LHCN-M2 (cell line): ENCODE data around the gene WDR93. TPM values are rescaled to one million over a fixed set of nuclear protein-coding genes. Genes with fewer than 3 reads are reported as not detected.
"Not testable (repeated sequence)": the region's sequence is repeated elsewhere in the genome, so short reads cannot be mapped to it uniquely, and the experiment has no call there.

Experiments used
- DNase-seq: peaks from one replicate; pipeline ENCODE4 v3.0.0-alpha.2; 2012; ENCODE audit warnings: low read depth
- total RNA-seq: library from RNA; depleted of rRNA; stranded (reverse); fragments of >200 nt; gene quantifications from 2 replicates; pipeline ENCODE4 v1.2.3, GENCODE V29; 2014

The WDR93 gene
- total RNA-seq, 1 experiment from 2014 or later, result not detected

DNA sequence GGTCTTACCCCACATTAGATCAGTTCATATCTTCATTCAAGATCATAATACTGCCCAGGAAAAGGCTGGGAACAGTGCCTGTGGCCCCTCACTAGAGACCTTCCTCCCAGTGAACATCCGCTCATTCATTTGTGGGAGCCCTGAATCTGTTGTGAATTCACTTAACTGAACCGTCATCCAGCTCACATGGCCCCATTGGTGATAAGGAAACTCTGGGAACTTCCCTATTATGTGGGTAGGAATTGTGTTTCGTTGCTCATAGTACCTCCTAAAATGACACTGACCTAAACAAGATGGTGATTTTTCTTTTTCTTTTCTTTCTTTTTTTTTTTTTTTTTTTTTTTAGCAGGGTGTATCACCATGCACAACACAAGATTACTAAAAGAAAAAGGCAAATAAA, 78.8 kb downstream of the WDR93 start:
- no peak for DNase-seq

DNA sequence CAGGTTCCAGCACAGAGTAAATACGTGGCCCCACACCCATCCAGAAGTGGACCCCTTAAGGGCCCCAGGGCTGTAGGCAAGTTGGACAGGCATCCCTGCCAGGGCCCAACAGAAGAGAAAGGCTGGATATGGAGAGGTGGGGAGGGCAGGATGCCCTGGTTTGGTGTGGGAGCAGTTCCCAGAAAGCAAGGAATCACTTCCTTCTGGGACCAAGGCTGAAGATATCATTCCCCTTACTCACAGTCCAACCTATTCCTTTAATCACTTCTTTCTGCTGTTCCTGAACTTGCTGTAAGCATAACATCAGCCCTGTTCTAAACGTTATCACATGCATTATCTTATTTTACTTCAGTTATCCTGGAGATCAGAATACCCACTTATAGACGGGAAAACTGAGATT, 79.4 kb downstream of the WDR93 start:
- DNase-seq, result no peak

DNA sequence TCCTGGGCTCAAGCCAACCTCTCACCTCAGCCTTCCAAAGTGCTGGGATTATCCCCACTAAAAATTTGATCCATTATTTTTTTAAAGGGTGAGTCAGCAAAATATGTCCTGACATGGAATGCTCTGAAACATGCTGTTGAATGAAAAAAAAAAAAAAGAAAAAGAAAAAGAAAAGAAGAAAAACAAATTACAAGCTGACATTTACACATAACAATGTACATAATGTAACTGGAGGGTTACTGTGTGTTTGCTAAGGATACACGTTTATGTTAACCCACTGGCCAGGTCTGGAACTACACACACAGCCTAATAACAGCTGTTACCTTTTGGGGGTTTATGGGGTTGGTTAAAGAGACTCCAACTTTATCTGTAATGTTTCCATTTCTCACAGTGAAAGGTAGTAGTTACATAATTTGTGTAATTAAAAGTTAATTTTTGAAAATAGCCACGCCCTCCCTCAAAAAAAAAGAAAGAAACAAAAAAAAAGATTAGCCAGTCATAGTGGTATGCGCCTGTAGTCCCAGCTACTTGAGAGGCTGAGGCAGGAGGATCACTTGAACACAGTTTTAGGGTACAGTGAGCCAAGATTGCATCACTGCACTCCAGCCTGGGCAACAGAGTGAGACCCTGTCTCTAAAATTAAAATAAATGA, 82.4 kb downstream of the WDR93 start:
- peak; percentile 43 for DNase-seq

DNA sequence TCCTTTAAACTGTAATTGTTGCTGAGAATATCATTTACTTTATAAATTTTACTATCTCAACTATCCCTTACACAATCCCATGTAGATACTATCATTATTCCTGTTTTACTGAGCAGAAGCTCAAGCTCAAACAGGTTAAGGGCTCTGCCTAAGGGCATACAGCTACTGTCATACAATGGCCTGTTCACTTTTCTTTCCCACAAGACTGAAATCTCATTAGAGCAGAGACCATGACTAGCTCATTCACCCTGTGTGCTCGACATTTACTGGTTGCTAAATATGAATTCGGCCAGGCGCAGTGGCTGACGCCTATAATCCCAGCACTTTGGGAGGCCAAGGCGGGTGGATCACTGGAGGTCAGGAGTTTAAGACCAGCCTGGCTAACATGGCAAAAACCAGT, 83.9 kb downstream of the WDR93 start:
- DNase-seq, result no peak

DNA sequence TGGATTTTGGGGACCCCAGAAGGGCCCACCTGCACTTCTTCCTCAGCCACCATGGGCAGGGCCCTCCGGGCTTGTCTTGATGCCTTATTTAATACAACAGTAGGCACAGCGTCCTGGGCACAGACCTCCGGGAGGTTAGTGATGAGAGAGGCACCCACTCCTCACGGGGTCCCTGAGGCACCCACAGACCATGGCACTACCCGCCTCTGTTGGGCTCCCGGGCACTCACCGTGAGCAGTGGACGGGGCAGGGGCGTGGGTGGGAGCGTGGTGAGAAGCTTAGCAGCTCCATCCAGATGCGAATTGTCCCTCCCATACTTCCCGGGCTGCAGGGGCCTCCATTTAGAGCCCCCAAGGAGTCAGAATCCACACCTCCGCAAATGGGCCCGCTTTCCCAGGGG, 85.2 kb downstream of the WDR93 start:
- no peak for DNase-seq

DNA sequence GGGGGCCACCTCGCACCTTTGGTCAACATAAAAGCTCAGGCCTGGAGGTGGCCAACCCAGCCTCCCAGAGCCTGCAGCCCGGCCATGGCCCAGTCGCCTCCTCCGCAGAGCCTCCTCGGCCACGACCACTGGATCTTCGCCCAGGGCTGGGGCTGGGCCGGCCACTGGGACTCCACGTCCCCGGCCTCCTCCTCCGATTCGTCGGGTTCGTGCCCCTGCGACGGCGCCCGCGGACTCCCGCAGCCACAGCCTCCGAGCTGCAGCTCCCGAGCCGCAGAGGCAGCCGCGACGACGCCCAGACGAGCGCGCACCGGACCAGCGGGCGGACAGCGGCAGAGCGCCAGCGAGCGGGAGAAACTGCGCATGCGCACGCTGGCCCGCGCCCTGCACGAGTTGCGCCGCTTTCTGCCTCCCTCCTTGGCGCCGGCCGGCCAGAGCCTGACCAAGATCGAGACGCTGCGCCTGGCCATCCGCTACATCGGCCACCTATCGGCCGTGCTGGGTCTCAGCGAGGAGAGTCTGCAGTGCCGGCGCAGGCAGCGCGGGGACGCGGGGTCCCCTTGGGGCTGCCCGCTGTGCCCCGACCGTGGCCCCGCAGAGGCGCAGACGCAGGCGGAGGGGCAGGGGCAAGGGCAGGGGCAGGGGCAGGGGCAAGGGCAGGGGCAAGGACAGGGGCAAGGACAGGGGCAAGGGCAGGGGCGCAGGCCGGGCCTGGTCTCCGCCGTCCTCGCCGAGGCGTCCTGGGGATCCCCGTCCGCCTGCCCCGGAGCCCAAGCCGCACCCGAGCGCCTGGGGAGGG, 85.9 kb downstream of the WDR93 start, which contains the start of gene MESP2:
MESP2 (plus strand) TSS at position 59 of the 799 bp plus-strand sequence; CDS start at position 85, 26 bp downstream.
- DNase-seq, result peak; percentile 63

DNA sequence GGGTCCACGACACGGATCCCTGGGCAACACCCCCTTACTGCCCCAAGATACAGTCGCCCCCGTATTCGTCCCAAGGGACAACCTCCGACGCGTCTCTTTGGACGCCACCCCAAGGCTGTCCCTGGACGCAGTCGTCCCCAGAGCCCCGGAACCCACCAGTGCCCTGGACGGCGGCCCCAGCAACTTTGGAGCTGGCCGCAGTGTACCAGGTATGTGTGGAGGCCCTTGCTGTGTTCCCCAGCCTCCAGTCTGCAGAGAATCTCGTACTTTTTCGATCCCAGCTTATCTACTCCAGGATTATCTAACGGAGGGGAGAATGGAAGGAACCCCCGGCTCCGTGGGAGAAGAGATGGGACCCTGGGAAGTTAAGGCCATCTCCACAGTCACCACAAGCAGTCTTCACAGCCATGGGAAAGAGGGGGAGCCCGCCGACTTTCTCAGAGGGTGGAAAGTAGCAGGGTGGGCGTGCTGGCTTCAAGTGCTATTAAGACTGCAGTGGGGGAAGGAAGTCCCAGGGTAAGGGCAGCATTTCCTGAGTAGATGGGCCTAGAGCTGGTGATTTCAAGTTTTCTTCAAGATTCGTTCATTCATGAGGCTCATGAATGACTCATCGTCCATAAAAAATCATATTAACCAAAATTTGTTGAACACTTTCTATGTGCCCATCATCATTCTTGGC, 86.6 kb downstream of the WDR93 start:
- no peak for DNase-seq

DNA sequence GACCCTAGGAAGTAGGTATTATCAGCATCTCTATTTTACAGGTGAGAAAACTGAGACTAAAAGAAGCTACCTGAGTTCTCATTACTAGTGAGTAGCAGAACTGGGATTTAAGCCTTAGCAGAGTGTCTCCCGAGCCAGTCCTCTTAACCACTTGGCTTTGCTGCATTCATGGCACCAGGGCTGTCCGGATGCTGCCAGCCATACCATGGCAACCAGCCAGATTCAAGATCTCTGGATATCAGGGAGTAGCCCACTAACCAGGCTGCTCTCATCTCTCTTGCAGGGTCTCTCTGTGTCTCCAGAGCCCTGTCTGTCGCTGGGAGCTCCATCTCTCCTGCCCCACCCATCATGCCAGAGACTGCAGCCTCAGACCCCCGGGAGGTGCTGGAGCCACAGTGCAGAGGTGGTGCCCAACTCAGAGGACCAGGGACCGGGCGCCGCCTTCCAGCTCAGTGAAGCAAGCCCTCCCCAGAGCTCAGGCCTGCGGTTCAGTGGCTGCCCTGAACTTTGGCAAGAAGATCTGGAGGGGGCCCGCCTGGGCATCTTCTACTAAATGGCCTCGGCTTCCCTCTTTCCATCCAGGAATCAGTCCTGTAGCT, 87.3 kb downstream of the WDR93 start:
- no peak for DNase-seq

DNA sequence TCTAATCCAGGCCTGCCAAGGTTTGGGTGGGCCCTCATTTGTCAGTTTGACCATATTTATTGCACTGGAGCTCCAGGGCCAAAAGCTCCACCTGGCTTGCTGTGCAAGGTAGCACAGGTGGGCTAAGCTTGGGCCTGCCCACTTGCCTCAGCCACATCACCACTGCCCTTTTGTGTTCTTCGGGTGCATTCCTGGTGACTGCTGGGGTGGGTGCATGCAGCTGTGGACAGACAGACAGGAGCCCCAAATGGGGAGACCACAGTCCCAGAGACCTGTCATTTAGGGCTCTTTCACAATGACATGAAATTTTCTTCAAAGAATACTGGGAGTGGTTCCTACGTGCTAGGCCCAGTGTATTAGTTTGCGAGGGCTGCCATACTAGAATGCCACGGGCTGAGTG, 88.2 kb downstream of the WDR93 start:
- no peak for DNase-seq

DNA sequence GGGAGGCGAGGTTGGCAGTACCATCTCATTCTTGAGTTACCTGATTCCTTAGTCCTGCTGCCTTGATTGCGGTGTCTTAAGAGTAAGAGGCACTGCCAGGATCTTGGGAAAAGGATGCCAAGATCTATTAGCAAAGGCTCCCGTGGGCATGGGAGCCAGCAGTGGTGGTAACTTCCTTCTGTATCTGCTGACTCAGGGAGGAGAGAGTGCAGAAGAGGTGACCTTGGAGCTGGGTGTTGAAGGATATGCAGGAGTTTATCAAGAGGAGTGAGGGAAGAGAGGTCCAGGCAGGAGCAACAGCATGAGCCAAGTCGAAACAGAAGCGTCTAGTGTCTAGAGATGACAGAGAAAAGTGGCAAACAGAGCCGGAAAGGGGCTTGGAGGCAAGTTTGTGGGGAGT, 90.0 kb downstream of the WDR93 start:
- no peak for DNase-seq

DNA sequence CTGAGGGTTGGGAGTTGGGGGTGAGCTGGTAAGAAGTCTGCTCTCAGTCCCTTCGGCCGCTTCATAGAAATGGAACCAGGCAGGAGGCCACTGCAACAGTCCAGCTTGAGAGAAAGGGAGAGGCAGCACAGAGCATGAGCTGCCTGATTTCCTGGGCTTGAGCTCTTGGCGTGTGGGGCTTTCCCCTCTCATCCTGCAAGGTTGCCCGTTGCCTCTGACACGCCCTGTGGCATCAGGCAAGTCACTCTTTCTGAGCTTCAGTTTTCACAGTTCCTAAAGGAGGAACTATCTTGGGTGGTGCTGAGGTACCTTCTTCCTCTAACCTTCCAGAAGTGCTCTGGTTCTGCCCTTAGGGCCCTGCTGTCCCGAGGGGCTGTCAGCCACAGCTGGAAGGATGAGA, 90.4 kb downstream of the WDR93 start:
- no peak for DNase-seq

DNA sequence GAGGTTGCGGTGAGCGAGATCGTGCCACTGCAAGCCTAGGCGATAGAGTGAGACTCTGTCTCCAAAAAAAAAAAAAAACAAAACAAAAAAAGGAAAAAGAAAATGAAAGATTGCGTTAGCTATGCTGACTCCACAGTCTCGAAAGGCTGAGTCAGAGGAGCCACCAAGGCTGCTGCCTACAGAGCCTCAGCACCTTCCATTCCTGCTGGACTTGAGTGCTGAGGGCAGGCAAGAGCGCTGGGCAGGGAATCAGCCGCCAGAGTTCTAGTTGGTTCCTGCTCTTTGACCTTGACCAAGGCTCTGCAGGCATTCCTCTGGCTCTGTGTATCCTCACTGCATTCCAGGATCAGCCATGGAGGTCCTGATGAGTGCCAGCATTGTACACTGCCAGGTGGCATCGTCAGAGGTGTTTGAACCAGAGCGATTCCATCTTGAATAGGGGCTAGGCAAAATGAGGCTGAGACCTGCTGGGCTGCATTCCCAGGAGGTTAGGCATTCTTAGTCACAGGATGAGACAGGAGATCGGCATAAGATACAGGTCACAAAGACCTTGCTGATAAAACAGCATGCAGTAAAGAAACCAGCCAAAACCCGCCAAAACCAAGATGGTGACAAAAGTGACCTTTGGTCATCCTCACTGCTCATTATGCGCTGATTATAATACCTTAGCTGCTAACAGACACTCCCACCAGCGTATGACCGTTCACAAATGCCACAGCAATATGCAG, 91.4 kb downstream of the WDR93 start:
- no peak for DNase-seq

DNA sequence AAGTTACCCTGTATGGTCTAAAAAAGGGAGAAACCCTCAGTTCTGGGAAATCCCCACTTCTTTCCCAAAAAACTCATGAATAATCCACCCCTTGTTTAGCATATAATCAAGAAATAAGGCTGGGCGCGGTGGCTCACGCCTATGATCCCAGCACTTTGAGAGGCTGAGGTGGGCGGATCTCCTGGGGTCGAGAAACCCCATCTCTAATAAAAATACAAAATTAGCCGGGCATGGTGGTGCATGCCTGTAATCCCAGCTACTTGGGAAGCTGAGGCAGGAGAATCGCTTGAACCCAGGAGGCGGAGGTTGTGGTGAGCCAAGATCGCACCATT, 92.0 kb downstream of the WDR93 start:
- not testable (repeated sequence) for DNase-seq

DNA sequence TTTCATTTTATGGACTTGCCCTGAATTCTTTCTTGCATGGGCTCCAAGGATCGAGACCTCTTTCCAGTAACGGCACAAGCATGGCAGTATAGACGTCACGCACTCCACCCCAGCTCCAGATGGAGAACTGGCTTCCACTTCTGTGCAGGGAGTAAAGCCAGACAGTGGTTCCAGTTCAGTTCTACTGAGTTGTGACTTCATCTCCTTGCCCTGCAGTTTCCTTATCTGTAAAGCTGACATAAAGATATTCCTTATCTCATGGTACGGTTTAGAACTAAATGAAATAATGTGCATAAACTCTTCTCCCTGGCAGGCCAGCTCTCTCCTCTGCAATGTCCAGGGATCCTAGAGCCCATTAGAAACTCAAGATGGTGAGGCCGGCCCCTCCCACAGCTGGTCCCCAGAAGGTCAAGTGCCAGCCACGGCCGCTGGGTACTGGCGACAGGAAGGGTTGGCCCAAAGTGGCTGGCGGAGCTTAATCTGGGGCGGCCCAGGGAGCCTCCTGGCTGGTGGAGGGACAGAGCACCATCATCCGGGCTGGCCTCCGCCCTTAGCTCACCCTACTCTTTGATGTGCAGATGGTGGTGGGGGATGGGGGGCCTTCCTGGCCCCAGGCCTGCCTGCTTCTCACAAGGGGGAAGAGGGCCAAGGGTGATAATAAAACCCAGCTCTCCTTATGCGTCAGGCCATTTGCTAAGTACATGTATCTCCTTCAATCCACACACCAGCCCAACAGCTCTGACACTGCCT, 92.7 kb downstream of the WDR93 start:
- no peak for DNase-seq

DNA sequence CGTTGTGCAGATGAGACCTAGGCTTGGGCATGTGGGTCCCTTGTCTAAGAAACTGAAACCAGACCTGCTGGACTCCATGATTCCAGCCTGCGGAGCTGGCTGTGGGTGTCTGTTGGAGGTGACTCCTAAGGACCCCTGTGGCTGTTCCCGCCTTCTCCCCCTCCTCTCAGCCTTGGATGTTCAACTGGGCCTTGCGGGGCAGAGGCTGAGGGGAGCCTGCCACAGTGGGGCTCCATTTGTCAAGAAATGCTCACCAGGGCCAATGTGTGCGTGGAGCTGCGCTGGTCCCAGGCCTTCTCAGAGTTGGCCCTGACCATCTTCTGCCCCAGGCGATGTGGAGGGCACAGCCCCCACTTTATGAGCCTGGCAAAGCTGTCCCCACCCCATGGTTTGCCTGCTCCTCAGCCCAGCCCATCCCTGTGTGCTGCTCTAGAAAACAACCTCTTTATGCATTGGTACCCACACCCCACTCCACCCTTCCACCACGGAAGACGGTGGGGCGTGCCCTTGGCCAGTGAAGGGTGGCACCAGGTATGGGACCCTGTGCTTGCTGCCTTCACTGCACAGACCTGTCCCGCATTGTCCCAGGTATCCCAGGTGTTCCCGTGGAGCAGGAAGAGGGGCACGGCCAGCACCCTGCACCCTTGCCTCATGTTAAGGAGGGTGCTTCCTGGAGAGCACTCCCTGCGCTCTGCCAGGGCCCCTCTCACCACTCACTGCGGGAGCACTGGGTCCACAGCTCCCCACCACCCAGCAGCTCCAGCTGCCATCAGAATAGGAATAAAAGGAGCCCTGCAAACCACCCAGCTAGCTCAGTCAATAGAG, 93.5 kb downstream of the WDR93 start:
- DNase-seq, result no peak

DNA sequence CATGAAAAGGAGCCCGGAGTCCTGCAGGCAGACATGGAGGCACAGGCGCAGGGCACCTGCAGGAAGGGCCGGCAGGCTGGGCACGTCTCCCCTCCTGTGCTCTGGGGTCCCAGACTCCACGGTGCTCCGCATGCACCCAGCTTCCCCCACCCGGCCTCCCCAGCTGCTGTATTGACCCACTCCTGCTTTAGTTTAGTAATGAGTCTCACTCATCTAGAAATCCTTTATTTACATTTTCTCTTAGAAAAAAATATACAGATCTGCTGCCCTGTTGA, 94.0 kb downstream of the WDR93 start:
- no peak for DNase-seq

DNA sequence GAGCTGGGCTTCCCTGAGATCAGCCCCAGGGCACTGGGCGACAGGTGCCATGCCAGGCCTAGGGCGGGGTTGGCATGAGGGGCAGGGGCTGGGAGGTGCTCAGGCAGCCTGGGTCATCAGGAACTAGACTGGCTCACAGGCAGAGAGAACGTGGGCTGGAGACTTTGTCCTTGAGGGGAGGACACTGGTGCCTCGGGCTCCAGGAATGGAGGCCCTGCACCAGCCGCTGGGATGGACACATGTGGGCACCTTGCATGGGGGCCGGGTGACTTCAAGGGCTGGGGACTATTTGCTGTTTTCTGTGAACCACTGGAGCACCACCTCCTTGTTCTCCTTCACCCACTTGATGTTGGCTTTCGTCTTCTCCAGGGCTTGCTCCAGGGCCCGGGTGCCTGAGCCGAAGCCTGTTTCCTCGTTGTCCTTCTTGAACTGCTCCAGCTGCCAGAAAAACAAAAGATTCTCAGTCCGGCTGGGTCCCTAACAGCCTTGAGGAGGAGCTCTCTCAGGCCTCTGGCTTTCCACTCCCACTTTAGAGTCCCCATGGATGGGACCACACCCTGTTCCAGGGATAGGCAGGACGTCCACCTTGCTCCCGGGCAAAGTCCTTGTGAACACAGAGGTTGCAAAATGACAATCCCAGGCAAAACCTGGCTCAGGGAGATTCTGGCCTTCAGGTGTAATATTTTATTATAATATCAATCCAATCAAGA, 94.6 kb downstream of the WDR93 start:
- DNase-seq, result no peak

DNA sequence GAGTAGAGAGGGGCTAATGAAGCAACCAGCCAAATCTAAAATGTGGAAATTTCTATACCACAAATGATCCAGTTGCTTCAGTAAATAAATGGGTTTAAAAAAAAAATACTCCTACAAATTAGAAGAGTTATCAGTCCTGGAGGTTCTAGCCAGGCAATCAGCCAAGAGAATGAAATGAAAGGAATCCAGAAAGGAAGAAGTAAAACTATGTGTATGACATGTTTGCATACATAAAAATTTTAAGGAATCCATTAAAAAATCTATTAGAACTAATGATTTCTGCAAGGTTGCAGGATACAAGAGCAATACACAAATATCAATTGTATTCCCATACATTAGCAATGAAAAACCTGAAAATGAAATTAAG, 95.1 kb downstream of the WDR93 start:
- no peak for DNase-seq

DNA sequence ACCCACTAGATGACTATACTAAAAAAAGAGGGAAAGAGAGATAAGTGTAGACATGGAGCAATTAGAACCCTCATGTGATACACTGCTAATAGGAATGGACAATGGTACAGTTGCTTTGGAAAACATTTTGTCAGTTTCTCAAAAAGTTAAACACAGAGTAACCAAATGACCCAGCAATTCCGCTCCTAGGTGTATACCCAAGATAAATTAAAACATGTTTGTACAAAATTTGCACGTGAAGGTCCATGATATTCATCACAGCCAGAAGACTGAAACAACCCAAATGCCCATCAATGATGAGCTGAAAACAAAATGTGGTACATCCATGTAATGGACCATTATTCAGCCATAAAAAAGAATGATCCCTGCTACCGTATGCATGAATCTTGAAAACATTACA, 97.3 kb downstream of the WDR93 start:
- no peak for DNase-seq

DNA sequence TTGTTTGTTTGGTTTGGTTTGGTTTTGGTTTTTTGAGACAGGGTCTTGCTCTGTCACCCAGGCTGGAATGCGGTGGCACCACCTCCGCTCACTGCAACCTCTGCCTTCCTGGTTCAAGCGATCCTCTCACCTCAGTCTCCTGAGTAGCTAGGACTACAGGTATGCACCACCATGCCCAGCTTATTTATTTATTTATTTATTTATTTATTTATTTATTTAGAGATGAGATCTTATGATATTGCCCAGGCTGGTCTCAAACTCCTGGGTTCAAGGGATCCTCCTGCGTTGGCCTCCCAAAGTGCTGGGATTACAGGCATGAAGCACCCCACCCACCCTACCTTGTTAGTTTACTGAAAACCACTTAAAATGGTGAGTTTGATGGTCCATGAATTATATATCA, 98.0 kb downstream of the WDR93 start:
- DNase-seq, result not testable (repeated sequence)
